ENCODE measurements around the gene MOB3A.
"Not testable (repeated sequence)": the region's sequence is repeated elsewhere in the genome, so short reads cannot be mapped to it uniquely, and the experiment has no call there.

The MOB3A gene

DNA sequence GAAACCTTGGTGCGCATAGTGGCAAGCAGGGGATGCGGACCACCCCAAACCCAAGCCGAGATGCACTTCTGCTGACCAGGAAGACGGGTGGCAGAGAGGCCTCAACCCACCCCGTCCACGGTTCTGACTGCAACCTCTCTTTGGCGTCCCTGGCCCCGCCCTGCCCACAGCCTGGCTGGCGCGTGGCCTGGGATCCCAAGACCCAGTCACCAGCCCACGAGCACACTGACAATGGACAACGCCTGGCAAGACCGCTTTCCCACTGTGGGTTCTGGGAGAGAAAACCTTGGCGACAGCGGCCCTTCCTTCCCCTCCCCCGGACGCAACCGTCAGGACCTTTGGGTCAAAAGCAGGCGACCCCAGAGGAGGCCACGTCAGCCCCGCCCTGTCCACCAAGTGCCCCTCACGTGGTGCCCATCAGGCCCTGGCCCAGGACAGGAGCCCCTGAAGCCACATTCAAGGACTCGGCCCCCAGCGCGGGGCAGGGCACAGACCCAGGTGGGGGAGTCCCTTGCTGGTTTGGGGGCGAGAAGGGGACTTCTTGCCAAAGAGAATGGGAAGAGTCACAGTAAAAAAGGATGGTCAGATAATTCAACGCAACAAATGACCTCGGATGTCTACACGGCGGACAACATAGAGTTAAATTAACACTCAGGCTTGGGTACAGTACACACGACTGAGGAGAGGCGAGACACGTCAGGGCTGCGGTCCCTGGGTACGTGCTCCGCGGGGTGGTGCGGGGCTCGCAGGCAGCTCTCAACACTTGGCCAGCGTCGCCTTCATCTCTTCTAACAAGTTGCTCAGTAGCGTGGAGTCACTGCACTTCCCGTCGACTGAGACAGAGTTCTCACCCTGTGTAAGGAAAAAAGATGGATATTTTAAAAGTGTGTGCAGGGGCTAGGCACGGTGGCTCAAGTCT is 5.5 kb upstream of the MOB3A start:
- no peak for DNase-seq

DNA sequence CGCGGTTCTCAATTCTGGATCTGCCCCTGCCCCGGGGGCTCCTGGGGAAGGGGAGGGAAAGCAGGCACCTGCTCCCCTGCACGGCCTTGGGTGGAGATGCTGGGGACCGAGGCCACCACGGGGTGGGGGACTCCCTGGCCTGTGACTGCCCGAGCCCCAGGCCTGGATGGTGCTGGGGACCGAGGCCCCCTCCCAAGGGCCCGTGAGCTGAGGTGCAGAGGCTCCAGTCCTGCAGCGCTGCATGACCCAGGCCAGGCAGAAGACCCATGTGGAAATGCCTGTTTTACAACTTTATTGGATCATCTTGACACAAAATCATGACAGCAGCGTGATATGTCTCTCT is 4.6 kb upstream of the MOB3A start:
- no peak for DNase-seq

DNA sequence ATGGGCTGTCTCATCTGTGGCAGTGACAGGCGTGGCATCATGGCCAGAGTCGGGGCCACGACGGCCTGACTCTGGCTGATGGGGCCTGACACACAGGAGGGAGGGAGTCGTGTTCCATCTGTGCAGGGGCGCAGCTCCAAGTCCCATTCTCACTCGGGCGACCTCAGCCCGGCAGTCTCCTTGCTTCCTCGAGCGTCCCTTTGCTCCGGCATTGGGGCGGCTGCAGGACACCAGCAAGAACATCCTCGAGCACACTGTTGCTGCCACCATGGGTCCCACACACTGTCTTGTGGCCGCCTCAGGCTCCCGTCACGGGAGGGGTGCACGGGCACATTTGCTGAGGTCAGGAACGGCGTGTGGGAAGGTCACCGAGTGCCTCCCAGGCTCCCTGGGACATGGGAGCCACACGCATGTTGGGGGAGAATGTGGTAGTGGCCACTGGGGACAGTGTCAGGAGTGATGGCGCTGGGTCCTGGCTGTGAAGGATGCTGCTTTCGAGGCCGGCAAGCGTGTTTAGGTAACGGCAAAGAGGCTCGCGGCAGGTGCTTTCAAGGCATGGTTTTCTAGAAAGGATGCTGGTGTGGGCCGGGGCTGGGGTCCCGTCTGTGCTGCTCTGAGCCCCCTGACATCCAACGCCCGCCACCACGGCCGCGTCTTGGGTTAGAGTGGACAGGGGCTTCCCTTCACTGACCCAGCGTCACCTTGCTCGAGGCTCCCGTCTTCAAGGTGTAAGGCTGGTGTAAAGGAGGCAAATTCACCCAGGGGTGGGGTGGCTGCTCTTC is 4.0 kb upstream of the MOB3A start:
- no peak for DNase-seq

DNA sequence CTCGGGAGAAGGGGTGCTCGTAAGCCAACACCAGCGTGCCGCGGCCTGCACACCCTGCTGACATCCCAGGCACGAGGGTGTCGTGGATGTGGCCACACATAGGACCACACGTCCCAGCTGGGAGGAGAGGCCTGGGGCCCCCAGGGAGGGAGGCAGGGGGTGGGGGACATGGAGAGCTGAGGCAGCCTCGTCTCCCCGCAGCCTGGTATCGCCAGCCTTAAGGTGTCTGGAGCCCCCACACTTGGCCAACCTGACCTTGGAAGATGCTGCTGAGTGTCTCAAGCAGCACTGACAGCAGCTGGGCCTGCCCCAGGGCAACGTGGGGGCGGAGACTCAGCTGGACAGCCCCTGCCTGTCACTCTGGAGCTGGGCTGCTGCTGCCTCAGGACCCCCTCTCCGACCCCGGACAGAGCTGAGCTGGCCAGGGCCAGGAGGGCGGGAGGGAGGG is 3.0 kb upstream of the MOB3A start:
- no peak for DNase-seq

DNA sequence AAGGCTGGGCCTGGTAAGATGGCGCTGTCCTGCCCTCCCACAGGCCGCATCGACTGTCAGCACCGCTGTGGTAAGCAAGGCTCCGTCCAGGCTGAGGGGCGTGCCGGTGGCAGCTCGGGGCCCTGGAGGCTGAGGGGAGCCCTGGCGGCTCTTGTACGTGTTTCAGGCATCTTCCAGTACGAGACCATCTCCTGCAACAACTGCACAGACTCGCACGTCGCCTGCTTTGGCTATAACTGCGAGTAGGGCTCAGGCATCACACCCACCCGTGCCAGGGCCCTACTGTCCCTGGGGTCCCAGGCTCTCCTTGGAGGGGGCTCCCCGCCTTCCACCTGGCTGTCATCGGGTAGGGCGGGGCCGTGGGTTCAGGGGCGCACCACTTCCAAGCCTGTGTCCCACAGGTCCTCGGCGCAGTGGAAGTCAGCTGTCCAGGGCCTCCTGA is 1.8 kb upstream of the MOB3A start:
- DNase-seq = no peak

DNA sequence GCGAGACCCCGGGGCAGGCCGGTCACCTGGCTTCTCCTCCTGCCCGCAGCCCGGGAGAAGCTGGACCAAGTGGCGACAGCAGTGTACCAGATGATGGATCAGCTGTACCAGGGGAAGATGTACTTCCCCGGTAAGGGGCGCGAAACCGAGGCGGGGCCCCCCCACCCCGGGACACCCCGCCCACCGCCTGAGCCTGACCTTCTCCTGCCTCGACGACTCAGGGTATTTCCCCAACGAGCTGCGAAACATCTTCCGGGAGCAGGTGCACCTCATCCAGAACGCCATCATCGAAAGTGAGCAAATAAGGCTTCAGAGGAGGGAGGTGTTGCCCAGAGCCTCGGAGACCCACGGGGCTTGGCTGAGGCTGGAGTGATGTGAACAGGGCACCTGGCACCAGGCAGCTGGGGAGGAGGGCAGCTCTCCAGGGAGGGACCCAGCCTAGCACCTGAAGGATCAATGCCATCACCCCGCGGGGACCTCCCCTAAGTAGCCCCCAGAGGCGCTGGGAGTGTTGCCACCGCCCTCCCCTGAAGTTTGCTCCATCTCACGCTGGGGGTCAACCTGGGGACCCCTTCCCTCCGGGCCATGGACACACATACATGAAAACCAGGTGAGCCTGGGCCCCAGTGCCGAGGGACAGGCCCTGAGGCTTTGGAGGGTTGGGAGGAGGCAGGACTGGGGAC is 1.2 kb upstream of the MOB3A start:
- no peak for DNase-seq

DNA sequence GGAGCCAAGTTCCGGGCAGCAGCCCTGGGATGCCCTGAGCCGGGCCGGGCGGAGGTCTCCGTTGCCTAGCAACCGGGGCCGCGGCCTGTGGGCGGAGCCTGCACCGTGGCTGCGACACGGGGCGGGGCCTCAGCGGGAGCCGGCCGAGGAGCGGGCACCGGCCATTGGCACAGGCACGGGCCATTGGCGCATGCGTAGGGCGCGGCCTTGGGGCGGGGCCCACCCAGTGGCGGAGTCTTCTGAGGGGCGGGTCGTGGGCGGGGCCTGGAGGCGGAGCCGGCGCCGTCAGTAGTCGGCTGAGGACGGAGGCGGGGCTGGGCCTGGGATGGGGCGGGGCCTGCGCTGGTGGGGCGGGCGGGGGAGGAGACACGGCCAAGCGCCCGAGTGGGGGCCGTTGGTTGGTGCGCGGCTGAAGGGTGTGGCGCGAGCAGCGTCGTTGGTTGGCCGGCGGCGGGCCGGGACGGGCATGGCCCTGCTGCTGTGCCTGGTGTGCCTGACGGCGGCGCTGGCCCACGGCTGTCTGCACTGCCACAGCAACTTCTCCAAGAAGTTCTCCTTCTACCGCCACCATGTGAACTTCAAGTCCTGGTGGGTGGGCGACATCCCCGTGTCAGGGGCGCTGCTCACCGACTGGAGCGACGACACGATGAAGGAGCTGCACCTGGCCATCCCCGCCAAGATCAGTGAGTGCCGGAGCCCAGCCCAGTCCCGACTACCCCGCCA is 515 bp upstream of the MOB3A start, which contains the start of gene IZUMO4:
TSS of gene IZUMO4 (plus strand) at position 436 of the 723 bp plus-strand sequence. CDS start at position 467, 31 bp downstream.
- peak; percentile 98 for DNase-seq

DNA sequence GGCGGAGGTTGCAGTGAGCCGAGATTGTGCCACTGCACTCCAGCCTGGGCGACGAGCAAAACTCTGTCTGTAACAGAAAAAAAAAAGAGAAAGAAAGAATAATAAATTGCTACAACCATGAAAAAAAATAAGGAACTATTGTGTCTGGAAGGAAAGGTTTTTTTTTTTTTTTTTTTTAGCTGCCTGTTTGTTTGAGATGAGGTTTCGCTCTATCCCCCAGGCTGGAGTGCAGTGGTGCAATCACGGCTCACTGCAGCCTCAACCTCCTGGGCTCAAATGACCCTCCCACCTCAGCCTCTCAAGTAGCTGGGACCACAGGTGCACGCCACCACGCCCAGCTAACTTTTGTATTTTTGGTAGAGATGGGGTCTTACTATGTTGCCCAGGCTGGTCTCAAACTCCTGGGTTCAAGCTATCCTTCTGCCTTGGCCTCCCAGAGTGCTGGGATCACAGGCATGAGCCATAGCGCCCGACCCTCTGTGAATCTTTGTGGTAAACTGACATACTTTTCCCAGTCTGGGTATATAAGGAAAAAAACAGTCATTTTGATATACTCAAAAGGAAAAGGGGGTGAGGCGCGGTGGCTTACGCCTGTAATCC is 4.1 kb downstream of the MOB3A start:
- DNase-seq = not testable (repeated sequence)

DNA sequence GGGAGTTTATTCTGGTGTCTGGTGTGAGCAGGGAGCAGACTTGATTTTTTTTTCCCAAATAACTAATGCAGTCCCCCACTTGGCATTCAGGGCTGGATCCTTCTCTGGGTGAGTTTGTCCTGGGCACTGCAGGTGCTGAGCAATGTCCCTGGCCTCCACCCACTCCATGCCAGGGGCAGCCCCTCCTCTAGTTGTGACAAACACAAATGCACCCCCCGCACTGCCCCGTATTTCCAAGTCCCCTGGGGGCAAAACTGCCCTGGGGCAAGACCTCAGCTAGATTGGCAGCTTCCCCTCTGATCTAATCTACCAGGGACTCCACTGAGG is 6.4 kb downstream of the MOB3A start:
- no peak for DNase-seq

DNA sequence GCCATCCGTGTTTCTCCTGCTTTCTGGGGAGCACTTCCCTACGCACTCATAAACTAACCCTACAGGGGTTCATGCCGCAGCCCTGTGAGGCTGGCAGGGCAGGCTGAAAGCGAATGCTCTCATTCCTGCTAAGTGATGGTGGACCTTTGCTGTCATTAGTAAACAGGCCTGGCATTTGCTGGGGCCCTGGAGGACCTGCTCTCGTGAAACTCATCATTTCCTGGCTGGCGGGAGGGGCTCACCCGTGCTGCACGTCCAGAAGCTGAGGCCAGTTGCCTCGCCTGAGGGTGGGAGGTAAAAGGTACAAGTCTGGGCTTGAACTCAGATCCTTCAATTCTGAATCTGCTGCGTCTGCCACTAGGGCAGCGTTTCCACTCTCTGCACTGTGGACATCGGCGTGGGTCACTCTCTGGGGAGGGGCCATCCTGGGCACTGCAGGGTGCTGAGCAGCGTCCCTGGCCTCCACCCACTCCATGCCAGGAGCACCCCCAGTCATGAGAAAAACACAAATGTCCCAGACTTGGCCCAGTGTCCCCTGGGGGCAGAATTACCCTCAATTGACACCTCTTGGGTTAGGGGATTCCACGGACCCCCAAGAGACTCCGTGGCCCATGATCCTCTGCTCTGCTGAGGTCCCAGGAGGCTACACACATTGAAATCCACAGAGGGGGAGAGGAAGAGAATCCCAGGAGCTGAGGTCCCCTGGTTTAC is 7.0 kb downstream of the MOB3A start:
- DNase-seq = no peak

DNA sequence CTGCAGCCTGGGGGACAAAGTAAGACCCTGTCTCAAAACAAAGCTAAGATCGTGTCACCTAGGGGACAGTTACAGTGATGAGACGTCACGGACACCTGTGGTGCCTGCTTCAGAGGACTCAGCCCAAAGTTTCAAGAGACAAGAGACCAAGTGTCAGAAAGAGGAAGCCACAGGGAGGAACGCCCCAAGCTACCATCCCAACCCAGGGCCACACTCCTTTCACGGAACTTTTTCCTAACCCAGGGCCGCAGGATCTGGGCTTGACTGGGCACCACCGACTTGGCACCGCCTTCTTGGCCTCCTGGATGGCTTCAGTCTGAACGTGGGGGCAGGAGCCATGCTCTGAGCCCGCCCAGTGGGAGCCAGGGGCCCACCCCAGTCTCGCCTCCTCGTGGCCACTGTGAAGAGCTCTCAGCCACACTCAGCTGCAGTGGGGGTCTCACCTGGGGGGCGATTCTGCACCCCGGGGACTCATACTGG is 8.5 kb downstream of the MOB3A start:
- DNase-seq = no peak

DNA sequence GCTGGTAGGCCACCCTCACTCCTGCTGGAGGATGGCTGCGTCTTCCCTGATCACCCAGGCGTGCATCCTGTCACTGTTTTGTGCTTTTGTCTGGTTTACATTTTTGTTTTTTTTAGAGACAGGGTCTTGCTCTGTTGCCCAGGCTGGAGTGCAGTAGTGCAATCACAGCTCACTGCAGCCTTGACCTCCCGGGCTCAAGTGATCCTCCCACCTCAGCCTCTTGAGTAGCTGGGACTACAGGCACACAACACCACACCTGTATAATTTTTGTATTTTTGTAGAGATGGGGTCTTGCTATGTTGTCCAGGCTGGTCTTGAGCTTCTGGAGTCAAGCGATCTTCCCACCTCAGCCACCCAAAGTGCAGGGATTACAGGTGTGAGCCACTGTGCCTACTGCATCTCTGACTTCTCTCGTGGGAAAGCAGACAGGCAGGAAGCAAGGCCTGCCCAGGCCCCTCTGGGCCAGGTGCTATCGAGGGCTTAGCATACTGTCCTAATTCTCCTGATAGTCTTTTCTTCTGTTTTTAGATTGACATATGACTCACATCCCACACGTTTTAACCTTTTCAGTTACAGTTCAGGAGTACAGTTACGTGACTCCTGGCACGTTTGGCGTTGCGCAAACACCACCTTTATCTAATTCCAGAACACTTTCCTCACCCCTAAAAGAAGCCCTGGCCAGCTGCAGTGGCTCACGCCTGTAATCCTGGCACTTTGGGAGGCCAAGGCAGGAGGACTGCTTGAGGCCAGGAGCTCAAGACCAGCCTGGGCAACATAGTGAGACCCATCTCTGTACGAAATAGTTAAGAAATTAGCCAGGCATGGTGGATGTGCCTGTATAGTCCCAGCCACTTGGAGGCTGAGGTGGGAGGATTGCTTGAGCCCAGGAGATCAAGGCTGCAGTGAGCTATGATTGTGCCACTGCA is 9.2 kb downstream of the MOB3A start:
- not testable (repeated sequence) for DNase-seq

DNA sequence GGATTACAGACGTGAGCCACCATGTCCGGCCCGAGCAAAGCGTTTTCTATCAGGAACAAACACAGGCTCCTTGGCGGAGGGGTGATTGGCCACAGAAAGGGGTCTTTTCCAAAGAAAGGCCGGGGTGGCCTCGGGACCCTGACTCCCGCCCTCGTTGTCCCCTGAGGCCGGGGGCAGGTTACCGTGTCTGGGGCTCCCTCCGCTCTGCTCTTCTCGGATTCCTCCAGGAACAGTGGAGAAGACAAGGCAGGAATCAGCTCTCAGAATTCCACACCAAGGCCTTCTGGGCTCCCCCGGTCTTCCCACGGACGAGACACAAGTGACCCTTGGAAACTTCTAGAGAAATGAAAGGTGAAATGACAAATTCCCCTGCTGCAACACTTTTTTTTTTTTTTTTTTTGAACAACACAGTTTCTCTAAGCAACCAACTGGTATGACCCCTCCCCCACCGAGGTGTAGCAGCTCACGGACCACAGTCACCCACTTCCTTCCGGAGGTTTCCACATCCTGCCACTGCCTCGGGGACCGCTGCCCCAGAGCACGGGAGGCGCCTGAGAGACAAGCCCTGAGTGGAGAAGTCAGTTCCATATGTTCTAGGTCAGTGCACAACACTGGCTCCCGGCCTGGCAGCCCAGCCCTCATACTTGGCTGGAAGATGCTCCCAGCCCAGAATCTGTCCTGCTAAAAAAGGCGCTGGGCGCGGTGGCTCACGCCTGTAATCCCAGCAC is 11.0 kb downstream of the MOB3A start:
- DNase-seq = no peak

DNA sequence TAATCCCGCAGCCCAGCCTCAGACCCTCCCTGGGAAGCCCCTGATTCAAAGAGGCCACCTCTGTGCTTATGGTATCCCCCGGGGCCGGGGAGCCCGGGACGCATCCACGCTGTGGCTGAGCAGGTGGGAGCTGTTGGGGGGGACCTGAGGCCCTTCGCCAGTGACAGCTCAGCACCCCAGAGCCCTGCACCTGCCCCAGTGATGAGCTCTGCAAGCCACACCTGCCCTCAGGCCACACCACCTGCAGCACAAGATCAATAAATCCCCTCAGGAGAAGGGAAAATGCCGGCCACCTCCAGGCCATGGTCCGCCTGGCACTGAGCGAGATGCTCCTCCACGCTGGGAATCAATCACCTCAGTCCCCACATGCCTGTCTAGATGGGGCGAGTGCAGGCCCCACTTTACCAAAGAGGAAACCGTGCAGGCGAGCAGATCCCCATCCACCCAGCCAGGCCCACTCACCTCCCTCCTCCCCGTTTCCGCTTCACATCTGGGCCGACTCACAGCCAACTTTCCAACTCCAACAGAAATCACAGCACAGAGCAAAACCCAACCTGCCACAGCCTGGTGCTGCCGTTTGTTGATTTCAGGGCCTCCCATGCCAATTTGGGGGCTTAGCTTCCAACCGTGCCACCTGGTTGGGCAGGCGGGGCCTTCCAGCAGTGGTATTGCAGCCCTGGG is 12.8 kb downstream of the MOB3A start:
- no peak for DNase-seq

DNA sequence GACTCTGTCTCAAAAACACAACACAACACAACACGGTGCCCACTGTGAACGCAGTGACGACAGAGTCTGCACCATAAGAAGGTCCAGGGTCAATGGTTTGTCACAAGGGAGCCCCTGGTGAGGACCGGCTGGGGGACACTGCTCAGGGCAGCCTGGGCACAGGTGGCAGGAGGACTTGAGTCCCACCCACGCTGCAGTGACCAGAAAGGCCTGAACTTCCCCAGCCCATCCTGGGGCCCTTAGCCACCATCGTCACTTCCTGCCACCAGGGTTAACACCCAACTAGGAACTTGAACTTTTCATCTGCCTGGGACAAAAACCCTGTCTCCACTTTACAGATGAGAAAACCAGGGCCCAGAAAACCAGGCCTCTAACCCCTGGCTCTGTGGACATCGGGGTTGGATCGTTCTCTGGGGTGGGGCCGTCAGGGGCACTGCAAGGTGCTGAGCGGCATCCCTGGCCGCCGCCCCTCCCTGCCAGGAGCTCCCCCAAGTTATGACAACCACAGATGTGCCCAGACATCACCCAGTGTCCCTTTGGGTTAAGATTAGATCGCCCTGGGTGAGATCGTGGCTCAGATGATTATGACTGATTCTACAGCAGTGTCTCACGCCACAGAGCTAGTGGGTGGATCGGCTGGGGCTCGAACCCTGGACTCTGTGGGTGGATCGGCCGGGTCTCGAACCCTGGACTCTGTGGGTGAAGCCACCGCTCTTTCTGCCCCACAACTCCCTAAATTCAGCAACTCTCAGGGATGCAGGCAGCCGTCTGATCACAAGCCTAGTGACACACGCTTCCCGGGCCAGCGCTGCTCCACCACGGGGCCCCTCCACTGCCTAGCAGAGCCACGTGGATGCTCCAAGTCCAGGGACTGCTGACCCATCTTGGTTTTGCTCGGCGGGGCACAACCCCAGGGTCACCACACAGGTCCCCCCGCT is 14.0 kb downstream of the MOB3A start:
- DNase-seq = no peak

DNA sequence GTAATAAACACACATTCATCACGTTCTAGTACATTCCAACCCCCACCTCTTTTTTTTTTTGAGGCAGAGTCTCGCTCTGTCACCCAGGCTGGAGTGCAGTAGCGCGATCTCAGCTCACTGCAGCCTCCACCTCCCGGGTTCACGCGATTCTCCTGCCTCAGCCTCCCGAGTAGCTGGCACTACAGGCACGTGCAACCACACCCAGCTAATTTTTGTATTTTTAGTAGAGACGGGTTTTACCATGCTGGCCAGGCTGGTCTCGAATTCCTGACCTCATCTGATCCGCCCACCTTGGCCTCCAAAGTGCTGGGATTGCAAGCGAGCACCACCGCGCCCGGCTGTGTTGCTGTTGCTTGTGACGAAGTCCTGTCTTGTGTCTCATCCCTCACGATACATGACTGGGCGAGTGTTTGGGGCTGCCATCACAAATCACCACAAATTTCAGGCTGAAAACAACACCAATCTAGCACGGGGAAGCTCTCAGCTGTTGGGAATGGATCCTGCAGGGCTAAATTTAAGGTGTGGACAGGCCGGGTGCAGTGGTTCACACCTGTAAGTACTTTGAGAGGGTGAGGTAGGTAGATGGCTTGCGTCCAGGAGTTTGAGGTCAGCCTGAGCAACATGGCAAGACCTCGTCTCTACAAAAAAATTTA is 15.7 kb downstream of the MOB3A start:
- DNase-seq = no peak

DNA sequence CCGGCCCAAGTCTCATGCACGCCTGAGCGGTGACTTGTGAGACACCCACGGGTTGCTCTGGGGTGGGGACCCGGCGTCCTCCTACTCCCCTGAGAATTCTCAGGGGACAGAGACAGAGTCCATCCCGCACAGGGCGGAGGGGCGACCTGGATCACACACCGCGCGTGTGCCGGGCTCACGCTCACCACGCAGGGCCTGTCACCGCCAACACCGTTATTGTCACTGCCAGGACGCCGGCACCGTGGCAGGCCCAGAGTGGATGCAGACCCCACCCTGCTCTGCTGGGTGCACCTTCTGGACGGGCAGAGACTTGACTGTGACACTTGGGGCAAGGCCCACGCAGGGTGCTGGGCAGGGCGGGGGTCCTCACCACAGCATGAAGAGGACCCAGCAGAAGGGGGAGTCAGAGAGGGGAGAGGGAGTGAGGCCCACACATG is 16.2 kb downstream of the MOB3A start:
- no peak for DNase-seq
